Vagina (tissue), 2 donors: Measurements from ENCODE around the gene HTR3C. TPM values are rescaled to one million over a fixed set of nuclear protein-coding genes. Genes with fewer than 3 reads are reported as not detected.

ENCODE experiments used
- DNase-seq, 2 donors: peaks; one replicate each; pipeline ENCODE4 v3.0.0-alpha.2; 2017; ENCODE audit errors: extremely low spot score in 2 of 2
- H3K27ac ChIP-seq: fragments of 200-600 bp; sonication (generic); one replicate; pipeline ENCODE4 v1.5.1; 2019
- H3K27me3 ChIP-seq: fragments of 200-600 bp; sonication (generic); one replicate; pipeline ENCODE4 v1.5.1; 2019
- H3K36me3 ChIP-seq, 2 donors: fragments of 200-600 bp; sonication (generic); one replicate each; pipeline ENCODE4 v1.5.1; 2017 to 2019
- H3K4me1 ChIP-seq: fragments of 200-600 bp; sonication (generic); one replicate; pipeline ENCODE4 v1.5.1; 2019
- H3K4me3 ChIP-seq, 2 donors: fragments of 200-600 bp; sonication (generic); 1 replicate in 1 of 2; 2 replicates in 1 of 2; pipeline ENCODE4 v1.5.1; 2016 to 2019
- H3K9me3 ChIP-seq: fragments of 200-600 bp; sonication (generic); one replicate; pipeline ENCODE4 v1.5.1; 2019
- POLR2A ChIP-seq, 2 donors: fragments of 450-650 bp; IDR thresholded peaks; one replicate each; pipeline ENCODE4 v1.6.1; 2017; ENCODE audit warnings: antibody characterized with exemption in 2 of 2, mild to moderate bottlenecking in 2 of 2, moderate library complexity in 2 of 2
- POLR2AphosphoS5 ChIP-seq, 2 donors: sonication (generic); formaldehyde crosslinking; IDR thresholded peaks; one replicate each; pipeline ENCODE4 v1.9.0; 2017; ENCODE audit warnings: antibody characterized with exemption in 2 of 2, mild to moderate bottlenecking in 2 of 2, low read depth in 1 of 2; ENCODE audit not compliant: insufficient read depth in 1 of 2
- intact Hi-C: fragments of 100-400 bp; cut with DNase I; formaldehyde crosslinking; loops from one replicate; pipeline ENCODE4 v1.15.1; 2023
- total RNA-seq: library from RNA; depleted of rRNA; stranded (reverse); fragments of >200 nt; gene quantifications from one replicate; pipeline ENCODE4 v1.2.3, GENCODE V29; 2016
- TF ChIP-seq, protein P1 (sequence below), 3 experiments: fragments of 450-650 bp in 2 of 3; fragments of 200-600 bp in 1 of 3; sonication (generic) in 1 of 3; IDR thresholded peaks; one replicate each; pipeline ENCODE4 v1.5.1; 2017 to 2019; ENCODE audit warnings: antibody characterized with exemption in 3 of 3, mild to moderate bottlenecking in 2 of 3, moderate library complexity in 2 of 3

Gene HTR3C
- total RNA-seq, 1 donor from 2014 or later, result not detected

DNA sequence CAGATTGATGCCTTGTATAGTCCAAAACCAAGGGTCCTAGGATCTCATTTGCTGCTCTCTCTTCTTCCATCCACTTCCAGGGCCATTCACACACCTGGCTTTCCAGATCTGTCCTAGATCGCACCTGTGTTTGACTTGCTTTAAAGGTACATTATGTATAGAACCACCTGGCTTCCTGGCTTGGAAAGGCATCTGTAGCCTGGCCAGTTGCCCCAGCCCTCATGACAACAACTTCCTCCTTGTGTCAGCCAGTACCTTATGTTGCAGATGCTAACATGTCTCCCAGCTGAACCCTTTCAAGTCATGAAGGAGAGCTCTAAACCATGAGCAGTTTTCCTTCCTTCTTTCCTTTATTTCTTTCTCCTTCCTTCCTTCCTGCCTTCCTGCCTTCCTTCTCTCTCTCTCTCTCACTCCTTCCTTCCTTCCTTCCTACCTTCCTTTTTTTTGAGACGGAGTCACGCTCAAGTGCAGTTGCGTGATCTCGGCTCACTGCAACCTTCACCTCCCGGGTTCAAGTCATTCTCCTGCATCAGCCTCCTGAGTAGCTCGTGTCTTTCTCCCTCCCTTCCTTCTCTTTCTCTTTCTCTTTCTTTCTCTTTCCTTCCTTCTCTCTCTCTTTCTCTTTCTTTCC, 2.5 kb upstream of the HTR3C start:
- no peak overlapping the region for H3K4me3 ChIP-seq
- no peak overlapping the region for H3K27ac ChIP-seq
- no peak for TF ChIP-seq POLR2A (IDR thresholded peaks at IDR 0.05)
- TF ChIP-seq, protein P1, sequence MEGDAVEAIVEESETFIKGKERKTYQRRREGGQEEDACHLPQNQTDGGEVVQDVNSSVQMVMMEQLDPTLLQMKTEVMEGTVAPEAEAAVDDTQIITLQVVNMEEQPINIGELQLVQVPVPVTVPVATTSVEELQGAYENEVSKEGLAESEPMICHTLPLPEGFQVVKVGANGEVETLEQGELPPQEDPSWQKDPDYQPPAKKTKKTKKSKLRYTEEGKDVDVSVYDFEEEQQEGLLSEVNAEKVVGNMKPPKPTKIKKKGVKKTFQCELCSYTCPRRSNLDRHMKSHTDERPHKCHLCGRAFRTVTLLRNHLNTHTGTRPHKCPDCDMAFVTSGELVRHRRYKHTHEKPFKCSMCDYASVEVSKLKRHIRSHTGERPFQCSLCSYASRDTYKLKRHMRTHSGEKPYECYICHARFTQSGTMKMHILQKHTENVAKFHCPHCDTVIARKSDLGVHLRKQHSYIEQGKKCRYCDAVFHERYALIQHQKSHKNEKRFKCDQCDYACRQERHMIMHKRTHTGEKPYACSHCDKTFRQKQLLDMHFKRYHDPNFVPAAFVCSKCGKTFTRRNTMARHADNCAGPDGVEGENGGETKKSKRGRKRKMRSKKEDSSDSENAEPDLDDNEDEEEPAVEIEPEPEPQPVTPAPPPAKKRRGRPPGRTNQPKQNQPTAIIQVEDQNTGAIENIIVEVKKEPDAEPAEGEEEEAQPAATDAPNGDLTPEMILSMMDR (IDR thresholded peaks at IDR 0.05), result no peak
- TF ChIP-seq POLR2AphosphoS5 (IDR thresholded peaks at IDR 0.05; ENCODE audit: insufficient read depth in 1 of 2, low read depth in 1 of 2), result no peak
- no peaks in the 10 kb centered on the region for H3K36me3 ChIP-seq
- no peak for DNase-seq
- H3K9me3 ChIP-seq, result no peaks in the 10 kb centered on the region
- H3K4me1 ChIP-seq, result no peaks in the 10 kb centered on the region
- H3K27me3 ChIP-seq, result no peaks in the 10 kb centered on the region
- intact Hi-C loops, result no loop called here

GRCh38 chr3:184058029-184058428, 5.2 kb downstream of the HTR3C start:
- no peak overlapping the region for H3K4me3 ChIP-seq
- intact Hi-C loops, result no loop called here
- H3K27me3 ChIP-seq, result no peaks in the 10 kb centered on the region
- H3K9me3 ChIP-seq, result no peaks in the 10 kb centered on the region
- TF ChIP-seq, protein P1 (IDR thresholded peaks at IDR 0.05), result no peak
- TF ChIP-seq POLR2AphosphoS5 (IDR thresholded peaks at IDR 0.05; ENCODE audit: insufficient read depth in 1 of 2, low read depth in 1 of 2), result no peak
- no peak for TF ChIP-seq POLR2A (IDR thresholded peaks at IDR 0.05)
- no peak for DNase-seq
- H3K36me3 ChIP-seq, result no peaks in the 10 kb centered on the region
- H3K27ac ChIP-seq, result no peak overlapping the region
- H3K4me1 ChIP-seq, result no peaks in the 10 kb centered on the region

DNA sequence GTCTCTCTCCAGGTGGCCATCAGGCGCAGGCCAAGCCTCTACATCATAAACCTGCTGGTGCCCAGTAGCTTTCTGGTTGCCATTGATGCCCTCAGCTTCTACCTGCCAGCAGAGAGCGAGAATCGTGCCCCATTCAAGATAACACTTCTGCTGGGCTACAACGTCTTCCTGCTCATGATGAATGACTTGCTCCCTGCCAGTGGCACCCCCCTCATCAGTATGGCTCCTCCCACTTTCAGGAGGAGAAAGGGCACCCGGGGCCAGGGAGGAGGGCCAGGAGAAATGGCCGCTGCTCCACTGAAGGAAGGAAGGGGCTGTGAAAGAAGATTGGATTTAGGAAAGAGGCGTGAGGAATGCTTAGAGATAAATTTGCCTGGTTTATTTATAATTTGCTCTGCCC, 6.6 kb downstream of the HTR3C start:
- no peaks in the 10 kb centered on the region for H3K9me3 ChIP-seq
- intact Hi-C loops, result no loop called here
- H3K36me3 ChIP-seq, result no peaks in the 10 kb centered on the region
- no peaks in the 10 kb centered on the region for H3K4me1 ChIP-seq
- DNase-seq, result no peak
- H3K27ac ChIP-seq, result no peak overlapping the region
- H3K4me3 ChIP-seq, result no peak overlapping the region
- TF ChIP-seq, protein P1 (IDR thresholded peaks at IDR 0.05), result no peak
- no peak for TF ChIP-seq POLR2AphosphoS5 (IDR thresholded peaks at IDR 0.05; ENCODE audit: insufficient read depth in 1 of 2, low read depth in 1 of 2)
- no peak for TF ChIP-seq POLR2A (IDR thresholded peaks at IDR 0.05)
- H3K27me3 ChIP-seq, result no peaks in the 10 kb centered on the region

DNA sequence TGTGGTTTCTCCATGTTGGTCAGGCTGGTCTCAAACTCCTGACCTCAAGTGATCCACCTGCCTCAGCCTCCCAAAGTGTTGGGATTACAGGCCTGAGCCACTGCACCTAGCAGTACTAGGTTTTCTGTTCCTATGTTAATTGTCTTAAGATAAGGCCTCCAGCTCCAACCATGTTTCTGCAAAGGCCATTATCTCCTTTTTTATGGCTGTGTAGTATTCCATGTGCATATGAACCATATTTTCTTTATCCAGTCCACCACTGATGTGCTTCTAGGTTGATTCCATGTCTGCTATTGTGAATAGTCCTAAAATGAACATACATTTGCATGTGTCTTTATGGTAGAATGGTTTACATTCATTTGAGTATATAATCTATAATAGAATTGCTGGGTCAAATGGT, 9.8 kb downstream of the HTR3C start:
- no peaks in the 10 kb centered on the region for H3K27me3 ChIP-seq
- H3K4me3 ChIP-seq, result no peak overlapping the region
- H3K27ac ChIP-seq, result no peak overlapping the region
- H3K9me3 ChIP-seq, result no peaks in the 10 kb centered on the region
- no peak for DNase-seq
- H3K36me3 ChIP-seq, result no peaks in the 10 kb centered on the region
- intact Hi-C loops, result no loop called here
- no peak for TF ChIP-seq POLR2A (IDR thresholded peaks at IDR 0.05)
- no peaks in the 10 kb centered on the region for H3K4me1 ChIP-seq

DNA sequence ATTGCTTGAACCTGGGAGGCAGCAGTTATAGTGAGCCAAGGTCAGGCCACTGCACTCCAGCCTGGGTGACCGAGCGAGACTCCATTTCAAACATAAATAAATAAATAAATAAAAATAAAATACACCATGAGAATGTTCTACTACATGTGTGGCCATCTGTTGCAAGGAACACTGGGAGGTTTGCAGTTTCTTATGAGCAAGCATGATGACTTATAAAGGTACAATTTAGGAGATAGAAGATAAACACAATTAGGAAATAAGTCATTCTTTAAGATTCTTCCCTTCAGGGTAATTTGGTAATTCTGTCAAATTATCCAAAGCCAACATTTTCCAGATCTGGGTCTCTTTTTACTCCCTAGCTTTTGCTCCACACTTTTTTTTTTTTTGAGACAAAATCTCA, 13.4 kb downstream of the HTR3C start:
- Histone ChIP-seq H3K4me1 (no peaks in the 10 kb centered on the region), H3K27me3 (no peaks in the 10 kb centered on the region), H3K36me3 (no peaks in the 10 kb centered on the region), H3K9me3 (no peaks in the 10 kb centered on the region), H3K4me3 (no peak overlapping the region), H3K27ac (no peak overlapping the region)
- intact Hi-C loops, result no loop called here
- DNase-seq, result no peak
- TF ChIP-seq POLR2A (IDR thresholded peaks at IDR 0.05), result no peak
- TF ChIP-seq, protein P1 (IDR thresholded peaks at IDR 0.05), result no peak
- no peak for TF ChIP-seq POLR2AphosphoS5 (IDR thresholded peaks at IDR 0.05; ENCODE audit: insufficient read depth in 1 of 2, low read depth in 1 of 2)
